GM21528 (cell line): Measurements from ENCODE around the gene MACROD2.

Experiments used
- ATAC-seq: cut with Tn5 transposase; IDR thresholded peaks from one replicate; pipeline ENCODE4 v1.9.1; 2021; ENCODE audit warnings: mild to moderate bottlenecking, moderate library complexity; ENCODE audit not compliant: unreplicated experiment, low FRiP score

The MACROD2 gene

GRCh38 chr20:14386726-14387125 is 391.4 kb downstream of the MACROD2 start:
- no peak for ATAC-seq

- ATAC-seq: no peak
Observed at GRCh38 chr20:14401479-14402138, 406.3 kb downstream of the MACROD2 start.

GRCh38 chr20:14404515-14404914 is 409.2 kb downstream of the MACROD2 start:
- ATAC-seq: no peak

DNA sequence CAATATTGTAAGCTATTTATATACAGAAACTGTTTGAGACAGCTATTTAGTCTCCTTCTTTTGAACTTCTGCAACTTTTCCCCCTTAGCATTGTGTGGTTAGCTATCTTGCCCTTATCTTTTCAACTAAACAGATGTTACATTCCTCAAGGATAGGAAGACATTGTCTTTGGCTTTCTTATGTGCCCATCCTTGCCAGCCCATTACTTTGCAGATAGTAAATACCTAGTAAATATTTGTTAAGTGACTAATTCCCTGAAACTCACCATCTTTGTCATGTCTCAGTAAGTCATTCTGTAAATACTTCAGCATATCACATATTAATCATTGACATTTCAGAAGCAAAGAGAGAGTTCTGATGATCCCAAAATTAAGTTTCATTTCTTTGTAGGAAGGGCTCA is 411.2 kb downstream of the MACROD2 start:
- peak; percentile 65 for ATAC-seq

DNA sequence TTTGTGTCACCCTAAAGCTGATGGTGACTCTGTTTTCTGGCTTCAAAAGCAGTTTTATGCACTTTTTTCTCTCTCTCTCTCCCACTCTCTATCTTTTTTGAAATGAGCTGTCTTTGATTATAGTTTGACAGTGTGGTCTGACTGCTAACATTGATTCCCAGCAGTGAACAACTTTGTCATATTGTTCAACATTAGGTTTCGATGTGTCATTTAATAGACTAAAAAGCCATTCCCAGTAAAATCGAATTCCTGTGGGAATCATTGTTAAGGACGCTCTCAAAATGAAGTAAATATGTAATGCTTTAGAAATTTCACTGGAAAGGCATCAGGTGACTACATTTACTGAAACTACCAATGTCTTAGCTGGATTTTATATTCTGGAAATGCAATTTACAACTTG is 412.0 kb downstream of the MACROD2 start:
- ATAC-seq: no peak

GRCh38 chr20:14410869-14411555 is 415.7 kb downstream of the MACROD2 start:
- ATAC-seq: no peak

DNA sequence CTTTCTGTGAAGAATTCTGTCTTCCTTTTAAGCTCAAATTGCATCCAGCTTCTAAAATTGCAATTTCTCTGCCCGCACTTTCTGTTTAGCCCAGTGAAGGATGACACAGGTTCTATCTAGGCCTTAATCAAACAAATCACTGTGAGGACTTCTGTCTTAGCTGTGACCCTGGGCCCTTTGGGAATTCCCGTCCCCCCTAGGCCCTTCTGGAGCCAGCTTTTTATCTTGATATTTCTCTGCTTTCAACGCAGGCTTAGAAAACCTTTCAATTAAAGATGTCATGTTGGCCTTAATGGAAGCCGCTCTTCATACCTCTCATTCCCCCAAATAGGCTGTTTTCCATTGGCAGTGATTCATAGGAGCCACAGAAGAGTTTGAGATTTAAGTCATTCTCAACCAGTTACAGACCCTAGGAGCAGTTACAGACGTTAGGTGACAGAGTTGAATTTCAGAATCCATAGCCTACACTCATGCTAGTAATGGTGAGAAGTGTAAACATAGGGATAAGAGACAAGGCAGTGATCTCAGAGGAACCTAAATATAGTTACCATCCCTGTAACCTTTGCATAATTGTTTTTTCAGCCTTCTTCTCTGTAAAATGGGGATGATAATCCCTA is 416.9 kb downstream of the MACROD2 start:
- ATAC-seq: no peak

DNA sequence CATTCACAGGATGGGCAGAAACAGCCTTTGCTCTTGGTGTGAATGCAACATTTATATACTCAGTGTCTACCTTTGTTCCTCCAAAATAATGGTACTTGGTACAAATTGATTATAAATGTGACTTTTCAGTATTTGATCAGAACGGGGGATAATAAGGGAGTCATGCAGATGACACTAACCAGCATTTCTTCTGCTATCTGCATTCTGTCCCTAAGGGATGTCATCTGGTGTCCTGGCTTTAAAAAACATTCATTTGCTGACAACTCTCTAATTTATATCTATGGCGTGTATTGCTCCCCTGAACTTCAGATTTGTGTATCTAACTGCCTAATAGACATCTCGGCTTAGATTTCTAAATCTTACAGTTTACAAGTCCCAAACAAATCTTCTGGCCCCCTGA is 418.5 kb downstream of the MACROD2 start:
- ATAC-seq: no peak

DNA sequence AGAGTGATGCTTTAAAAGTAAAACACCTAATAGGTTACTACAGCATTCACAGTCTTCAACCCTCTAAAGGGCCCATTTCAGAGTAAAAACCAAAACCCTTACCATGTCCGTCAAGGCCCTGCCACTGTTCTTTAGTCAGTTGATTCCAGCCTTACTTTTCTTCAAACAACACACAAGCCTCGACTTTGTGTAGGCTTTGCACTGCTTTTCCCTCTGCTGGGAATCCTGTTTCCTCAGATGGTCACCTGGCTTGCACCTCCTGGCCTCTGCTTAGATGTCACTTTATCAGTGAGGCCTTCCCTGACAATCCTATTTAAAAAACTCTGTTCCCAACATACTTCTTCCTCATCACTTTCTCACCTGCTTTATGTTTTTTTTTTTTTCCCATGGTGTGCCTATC is 419.2 kb downstream of the MACROD2 start:
- no peak for ATAC-seq

DNA sequence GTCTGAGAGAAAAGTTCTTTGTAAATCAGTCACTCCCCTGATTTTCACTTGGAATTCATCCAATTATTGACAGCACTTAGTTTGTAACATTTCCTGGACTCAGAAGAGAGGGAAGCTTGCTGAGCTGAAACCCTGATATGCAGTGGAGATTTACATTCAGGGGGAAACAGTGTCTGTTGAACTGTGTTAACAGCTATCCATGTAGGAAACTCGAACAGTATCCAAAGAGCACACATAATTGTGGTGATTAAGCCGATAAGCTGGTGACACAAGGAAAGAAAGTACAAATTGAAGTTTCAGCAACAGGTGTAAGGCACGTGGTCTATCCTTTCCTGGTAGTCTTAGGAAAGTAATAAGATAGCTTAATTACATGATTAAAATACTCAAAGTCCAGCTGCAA is 420.2 kb downstream of the MACROD2 start:
- ATAC-seq: no peak

- ATAC-seq: no peak
Observed at GRCh38 chr20:14418376-14418775, 423.1 kb downstream of the MACROD2 start.

DNA sequence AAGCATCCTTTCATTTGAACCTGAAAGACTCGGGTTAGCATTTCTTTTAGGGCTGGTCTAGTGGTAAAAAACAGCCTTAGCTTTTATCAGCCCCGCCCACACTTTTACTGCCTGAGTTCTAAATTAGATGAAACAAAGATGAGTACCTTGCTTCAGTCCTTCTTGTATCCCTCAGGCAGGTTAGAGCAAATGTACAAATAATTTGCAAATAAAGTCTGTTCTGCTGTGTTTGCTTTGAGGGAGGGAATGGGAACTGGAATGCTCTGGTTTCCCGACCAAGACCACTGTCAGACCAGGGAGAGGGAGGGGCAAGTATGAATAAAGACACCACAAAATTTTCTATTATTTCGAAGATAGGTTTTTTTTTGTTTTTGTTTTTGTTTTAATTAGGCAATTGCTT is 427.6 kb downstream of the MACROD2 start:
- no peak for ATAC-seq

DNA sequence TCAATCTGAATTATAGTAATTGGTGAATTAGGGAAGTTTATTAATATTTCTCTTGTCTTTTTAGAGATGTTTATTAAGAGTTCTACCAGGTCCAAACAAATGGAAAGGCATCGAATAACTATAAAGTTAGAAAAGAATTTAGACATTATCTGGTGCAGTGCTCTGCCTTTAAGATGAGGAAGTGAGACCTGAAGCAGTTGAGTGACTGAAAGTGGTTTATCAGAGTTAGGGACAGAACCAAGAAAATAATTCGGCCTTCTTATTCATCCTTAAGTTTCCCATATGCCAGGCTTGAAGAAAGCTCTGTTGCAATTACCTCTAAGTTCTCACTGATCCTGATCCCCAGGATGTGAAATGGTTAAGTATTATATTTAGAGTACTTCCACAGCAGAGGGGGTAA is 436.3 kb downstream of the MACROD2 start:
- ATAC-seq: no peak

DNA sequence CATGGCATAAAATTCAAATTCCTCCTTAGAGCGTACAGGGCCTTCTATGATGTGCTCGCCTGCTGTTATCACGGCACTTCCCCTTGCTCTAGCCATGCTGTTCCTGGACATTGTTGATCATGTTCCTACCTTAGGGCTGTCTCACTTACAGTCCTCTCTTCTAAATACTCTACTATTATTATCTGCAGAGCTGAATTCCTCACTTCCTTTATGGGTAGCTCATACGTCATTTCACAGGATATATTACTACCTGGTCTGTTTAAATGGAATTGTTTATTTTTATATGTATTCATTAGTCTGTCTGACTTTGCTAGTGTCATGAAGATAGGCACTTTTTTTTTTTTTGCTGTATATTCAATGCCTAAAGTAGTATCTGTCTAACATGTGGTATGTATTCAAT is 436.8 kb downstream of the MACROD2 start:
- ATAC-seq: no peak

- no peak for ATAC-seq
Observed at GRCh38 chr20:14432597-14432996, 437.3 kb downstream of the MACROD2 start.

GRCh38 chr20:14434384-14435136 is 439.2 kb downstream of the MACROD2 start:
- no peak for ATAC-seq

DNA sequence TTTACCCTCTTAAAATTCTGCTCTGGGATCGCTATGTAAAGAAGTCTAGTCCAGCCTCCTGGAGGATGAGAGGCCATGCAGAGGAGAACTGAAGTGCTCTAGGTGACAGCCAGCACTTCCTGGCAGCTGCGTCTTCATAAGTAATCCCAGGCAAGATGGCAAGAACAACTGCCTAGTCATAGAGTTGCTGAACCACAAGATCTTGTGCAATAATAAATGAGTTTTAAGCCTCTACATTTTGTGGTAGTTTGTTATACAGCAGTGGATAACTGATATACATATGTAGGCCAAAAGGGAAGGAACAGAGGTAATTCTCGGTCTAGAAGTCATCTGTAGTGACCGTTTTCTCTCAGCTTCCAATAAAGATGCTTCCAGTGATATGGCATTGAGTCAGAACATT is 445.9 kb downstream of the MACROD2 start:
- ATAC-seq: no peak

GRCh38 chr20:14444106-14444505 is 448.8 kb downstream of the MACROD2 start:
- ATAC-seq: no peak

- no peak for ATAC-seq
Observed at GRCh38 chr20:14445310-14445709, 450.0 kb downstream of the MACROD2 start.

DNA sequence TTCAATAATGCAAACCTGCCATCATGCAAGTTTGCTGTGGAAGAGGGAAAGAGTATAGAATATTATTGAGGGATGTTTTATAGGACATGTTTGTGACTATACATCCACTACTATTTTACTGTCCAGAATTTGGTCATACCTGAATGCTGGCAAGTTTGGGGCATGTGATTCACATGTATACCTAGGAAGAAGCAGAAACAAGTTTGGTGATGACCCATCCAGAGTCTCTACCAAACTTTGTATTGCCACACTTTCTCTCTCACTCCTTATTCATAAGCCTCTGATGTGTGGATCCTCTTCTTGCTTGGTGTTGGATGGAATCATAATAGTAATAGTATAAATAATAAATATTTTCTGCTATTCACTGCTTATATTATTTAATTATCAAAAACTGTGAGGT is 450.6 kb downstream of the MACROD2 start:
- no peak for ATAC-seq

- ATAC-seq: no peak
Observed at GRCh38 chr20:14446446-14446845, 451.1 kb downstream of the MACROD2 start.
